NCI-H1694 treated with DMSO at 0.1 percent for 48 hours (cell line): ENCODE results near the gene AR.

Source experiments
- DNase-seq: peaks from one replicate; lab custom pipeline; 2025; lab: John Stamatoyannopoulos, UW

AR gene

DNA sequence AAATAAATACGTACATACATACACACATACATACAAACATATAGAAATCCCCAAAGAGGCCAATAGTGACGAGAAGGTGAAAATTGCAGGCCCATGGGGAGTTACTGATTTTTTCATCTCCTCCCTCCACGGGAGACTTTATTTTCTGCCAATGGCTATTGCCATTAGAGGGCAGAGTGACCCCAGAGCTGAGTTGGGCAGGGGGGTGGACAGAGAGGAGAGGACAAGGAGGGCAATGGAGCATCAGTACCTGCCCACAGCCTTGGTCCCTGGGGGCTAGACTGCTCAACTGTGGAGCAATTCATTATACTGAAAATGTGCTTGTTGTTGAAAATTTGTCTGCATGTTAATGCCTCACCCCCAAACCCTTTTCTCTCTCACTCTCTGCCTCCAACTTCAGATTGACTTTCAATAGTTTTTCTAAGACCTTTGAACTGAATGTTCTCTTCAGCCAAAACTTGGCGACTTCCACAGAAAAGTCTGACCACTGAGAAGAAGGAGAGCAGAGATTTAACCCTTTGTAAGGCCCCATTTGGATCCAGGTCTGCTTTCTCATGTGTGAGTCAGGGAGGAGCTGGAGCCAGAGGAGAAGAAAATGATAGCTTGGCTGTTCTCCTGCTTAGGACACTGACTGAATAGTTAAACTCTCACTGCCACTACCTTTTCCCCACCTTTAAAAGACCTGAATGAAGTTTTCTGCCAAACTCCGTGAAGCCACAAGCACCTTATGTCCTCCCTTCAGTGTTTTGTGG, 180.7 kb downstream of the AR start:
- DNase-seq, result no peak

DNA sequence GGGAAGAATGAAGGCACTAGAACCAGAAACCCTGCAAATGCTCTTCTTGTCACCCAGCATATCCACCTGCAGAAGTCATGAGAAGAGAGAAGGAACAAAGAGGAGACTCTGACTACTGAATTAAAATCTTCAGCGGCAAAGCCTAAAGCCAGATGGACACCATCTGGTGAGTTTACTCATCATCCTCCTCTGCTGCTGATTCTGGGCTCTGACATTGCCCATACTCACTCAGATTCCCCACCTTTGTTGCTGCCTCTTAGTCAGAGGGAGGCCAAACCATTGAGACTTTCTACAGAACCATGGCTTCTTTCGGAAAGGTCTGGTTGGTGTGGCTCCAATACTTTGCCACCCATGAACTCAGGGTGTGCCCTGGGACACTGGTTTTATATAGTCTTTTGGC, 181.7 kb downstream of the AR start:
- no peak for DNase-seq

DNA sequence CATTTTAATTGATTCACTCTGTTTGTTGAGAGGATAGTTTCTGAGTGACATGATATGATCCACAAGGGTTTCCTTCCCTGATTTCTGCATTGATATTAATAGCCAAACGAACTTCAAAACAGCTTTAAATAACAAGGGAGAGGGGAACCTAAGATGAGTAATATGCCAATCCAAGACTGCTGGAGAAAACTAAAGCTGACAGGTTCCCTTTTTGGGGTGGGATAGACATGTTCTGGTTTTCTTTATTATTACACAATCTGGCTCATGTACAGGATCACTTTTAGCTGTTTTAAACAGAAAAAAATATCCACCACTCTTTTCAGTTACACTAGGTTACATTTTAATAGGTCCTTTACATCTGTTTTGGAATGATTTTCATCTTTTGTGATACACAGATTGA, 182.2 kb downstream of the AR start:
- DNase-seq, result no peak

DNA sequence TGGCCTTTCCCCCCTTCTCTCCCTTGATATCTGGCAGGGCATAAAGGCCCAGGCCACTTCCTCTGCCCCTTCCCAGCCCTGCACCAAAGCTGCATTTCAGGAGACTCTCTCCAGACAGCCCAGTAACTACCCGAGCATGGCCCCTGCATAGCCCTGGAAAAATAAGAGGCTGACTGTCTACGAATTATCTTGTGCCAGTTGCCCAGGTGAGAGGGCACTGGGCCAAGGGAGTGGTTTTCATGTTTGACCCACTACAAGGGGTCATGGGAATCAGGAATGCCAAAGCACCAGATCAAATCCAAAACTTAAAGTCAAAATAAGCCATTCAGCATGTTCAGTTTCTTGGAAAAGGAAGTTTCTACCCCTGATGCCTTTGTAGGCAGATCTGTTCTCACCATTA, 183.8 kb downstream of the AR start:
- no peak for DNase-seq

DNA sequence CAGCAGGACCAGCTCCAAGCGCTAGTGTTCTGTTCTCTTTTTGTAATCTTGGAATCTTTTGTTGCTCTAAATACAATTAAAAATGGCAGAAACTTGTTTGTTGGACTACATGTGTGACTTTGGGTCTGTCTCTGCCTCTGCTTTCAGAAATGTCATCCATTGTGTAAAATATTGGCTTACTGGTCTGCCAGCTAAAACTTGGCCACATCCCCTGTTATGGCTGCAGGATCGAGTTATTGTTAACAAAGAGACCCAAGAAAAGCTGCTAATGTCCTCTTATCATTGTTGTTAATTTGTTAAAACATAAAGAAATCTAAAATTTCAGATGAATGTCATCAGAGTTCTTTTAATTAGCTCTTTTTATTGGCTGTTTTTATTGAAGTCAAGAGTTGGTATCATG, 186.5 kb downstream of the AR start:
- no peak for DNase-seq

DNA sequence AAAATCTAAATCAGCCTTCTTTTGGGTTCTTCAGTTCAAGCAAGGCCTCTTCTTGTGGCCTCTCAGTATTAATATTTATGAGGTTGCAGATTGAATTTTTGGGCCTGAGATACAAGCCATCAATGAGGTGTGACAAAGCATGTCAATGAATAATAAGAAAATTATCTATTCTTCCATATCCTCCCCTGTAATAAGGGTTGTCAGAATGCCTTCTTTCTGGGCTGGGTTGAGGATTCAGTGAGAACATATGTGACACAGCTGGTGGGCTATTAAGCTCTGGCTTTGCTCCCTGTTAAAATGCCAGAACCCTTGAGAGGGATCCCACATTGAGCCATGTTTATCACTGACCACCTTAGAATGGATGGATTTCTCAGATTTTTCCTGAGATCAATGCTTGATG, 187.2 kb downstream of the AR start:
- DNase-seq, result no peak

DNA sequence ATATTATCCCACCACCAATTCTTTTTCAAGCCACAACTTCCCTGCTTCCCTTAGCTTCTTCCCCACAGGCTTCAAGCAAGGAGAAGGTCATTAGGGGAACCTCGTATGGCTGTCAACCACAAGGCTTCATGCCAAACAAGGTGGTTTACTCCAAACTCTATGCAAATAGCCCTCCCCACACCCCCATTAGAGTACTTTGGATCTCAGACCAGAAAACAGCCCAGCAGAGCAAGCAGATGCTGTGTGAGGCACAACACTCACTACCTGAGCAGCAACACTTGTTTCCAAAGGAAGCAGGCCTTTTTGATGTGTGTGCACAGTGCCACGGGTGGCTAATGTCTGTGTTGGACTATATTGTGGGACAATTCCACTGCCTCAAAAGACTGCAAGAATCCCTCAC, 189.0 kb downstream of the AR start:
- DNase-seq, result no peak

DNA sequence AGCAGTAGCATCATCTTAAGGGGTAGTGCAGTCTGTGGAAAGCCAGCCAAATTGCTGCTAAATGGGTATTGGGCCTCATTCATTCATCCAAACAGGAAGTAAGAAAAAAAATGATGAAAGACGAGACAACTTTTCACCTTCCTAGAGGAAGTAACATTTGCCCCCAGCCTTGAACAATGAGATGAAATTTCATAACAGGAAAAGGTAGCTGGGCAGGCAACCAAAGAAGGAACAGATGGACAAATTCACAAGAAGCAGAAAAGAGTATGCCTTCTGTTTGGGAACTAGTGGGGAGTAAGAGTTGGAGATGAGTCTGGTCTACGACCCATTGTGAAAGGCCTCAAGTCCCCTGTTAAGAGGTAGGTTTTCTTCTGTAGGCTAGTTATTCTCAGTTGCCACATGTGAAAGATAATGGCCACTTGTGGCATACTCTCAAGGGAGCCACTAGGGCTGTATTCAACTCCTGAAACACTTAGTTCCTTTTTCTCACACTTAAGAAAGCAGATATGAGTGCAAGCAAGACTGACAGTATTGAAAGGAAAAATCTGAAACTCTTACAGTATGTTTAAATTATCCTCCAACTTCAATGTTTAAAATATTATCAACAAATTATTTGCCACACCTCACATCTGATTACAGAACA, 190.4 kb downstream of the AR start:
- no peak for DNase-seq

DNA sequence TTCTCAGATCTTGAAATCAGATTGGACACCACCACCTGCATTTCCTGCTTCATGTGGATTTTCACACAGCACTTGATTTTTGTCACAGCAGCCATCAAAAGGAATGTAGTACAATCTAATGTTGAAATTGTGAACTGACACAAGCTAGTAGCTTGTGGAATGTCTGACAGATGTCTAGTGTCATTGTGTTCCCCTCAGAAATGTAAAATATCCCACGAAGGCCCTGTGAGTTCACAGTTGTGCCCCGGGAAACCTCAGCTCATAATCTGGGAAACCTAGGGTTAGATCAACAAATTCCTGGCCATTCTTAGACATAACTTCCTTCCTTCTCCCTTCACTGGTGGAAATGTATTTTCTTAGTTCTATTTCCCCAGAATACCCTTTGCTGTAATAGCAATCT, 205.7 kb downstream of the AR start:
- no peak for DNase-seq

DNA sequence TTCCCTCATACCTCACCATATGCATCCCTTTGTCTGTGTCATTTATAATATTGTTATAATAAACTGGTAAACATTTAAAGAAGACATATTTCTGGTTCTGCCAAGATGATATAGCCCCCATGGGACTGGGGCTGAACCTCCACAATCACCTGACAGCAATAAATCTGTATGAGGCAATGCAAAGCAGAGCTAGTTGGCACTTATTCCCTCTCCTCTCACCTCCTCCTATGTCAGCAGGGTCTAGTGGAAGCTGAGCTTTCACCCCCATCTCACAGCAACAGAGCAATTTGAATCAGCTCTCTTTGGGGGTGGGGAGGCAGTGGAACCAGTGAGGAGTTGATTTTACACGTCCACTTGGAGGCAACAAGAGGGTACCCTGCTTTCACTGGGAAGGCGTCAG, 206.9 kb downstream of the AR start:
- no peak for DNase-seq

DNA sequence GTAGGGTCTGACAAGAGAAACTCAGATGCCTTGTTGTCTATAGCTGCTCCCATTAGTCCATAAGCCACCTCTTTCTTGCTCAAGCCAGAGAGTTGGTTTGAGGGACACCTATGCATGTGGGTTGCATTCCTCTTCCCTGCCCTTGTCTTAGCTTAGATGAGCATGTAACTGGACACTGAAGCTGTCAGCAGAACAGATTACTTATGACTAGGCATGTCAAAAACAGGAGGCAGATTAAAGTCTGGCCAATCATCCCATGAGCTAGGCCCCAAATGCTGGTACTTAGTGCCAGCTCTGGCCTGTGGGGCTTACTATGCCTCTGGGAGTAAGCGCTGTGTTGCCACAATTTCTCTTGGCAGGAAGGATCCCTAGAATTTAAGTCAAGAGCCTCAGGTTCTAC, 215.2 kb downstream of the AR start:
- no peak for DNase-seq

DNA sequence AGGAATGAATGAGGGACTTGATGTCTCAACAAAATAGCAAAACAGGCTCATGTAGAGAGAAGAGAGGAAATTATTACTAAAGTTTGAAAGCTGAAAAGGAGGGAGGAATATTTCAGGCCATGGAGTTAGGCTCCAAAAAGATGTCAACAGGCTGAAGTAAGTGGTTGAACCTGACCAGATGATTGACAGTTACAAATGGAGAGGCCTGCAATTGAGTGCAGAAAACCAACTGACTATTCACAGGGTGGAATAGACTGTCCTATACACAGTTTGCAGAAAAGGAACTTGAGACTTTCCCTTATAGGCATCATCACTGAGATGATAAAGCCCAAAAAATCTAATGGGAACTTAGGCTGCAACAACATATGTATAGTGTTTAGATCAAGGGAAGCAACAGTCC, 233.3 kb downstream of the AR start:
- DNase-seq, result no peak

DNA sequence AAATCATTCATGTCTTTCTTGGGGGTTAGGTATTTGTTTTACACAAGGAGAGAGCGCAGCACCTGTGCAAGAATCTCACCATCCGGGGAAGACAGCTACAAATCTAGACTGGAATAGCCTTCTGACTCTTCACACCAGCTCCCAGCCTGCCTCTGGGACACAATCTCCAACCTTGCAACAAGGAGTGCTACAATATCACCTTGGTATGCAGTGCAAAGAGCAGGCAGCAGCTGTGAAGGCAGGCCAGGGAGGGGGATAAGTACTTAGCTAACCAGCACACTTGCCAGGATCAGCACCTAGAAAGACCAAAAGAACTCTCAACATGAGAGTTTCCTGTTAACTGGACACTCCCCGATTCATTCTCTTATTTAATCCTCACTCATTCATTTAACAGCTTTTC, 235.3 kb downstream of the AR start:
- DNase-seq, result no peak
